ENCODE data around the gene PDLIM3. TPM values are rescaled to one million over a fixed set of nuclear protein-coding genes. Genes with fewer than 3 reads are reported as not detected.

Gene PDLIM3
- total RNA-seq, 1 donor, result 2.2 TPM

- Histone ChIP-seq H2AFZ (ENCODE audit: low read length) (no peak overlapping the region), H3K27me3 (ENCODE audit: insufficient read depth, low read length) (peaks cover 32% of the 10 kb centered on the region), H3K4me1 (ENCODE audit: insufficient read depth, low read length) (no peaks in the 10 kb centered on the region), H3K4me2 (ENCODE audit: insufficient read depth, low read length) (no peak overlapping the region), H3K36me3 (ENCODE audit: insufficient read depth, low read length) (no peaks in the 10 kb centered on the region), H3K9me3 (ENCODE audit: low read depth, low read length) (no peaks in the 10 kb centered on the region), H4K20me1 (ENCODE audit: insufficient read depth, low read length) (no peaks in the 10 kb centered on the region), H3K27ac (ENCODE audit: low read depth, low read length) (no peak overlapping the region), H3K79me2 (ENCODE audit: insufficient read depth, low read length) (no peaks in the 10 kb centered on the region), H3K4me3 (ENCODE audit: insufficient read depth, low read length) (no peak overlapping the region)
- no peak for TF ChIP-seq CTCF (IDR thresholded peaks at IDR 0.05; ENCODE audit: extremely low read depth, low read depth, low read length)
- no peak for DNase-seq (ENCODE audit: insufficient read length, low spot score, missing footprints)
Observed at GRCh38 chr4:185540040-185540439, 4.7 kb upstream of the PDLIM3 start.

- peak; percentile 72 for DNase-seq (ENCODE audit: insufficient read length, low spot score, missing footprints)
- Histone ChIP-seq H3K79me2 (ENCODE audit: insufficient read depth, low read length) (no peaks in the 10 kb centered on the region), H3K9me3 (ENCODE audit: low read depth, low read length) (no peaks in the 10 kb centered on the region), H3K27me3 (ENCODE audit: insufficient read depth, low read length) (peaks cover 36% of the 10 kb centered on the region), H3K4me1 (ENCODE audit: insufficient read depth, low read length) (peaks cover 5% of the 10 kb centered on the region), H3K4me3 (ENCODE audit: insufficient read depth, low read length) (no peak overlapping the region), H3K4me2 (ENCODE audit: insufficient read depth, low read length) (no peak overlapping the region), H4K20me1 (ENCODE audit: insufficient read depth, low read length) (no peaks in the 10 kb centered on the region), H2AFZ (ENCODE audit: low read length) (no peak overlapping the region), H3K27ac (ENCODE audit: low read depth, low read length) (no peak overlapping the region), H3K36me3 (ENCODE audit: insufficient read depth, low read length) (no peaks in the 10 kb centered on the region)
- TF ChIP-seq CTCF (IDR thresholded peaks at IDR 0.05; ENCODE audit: extremely low read depth, low read depth, low read length), result no peak
Observed at GRCh38 chr4:185538806-185539205, 3.5 kb upstream of the PDLIM3 start.

GRCh38 chr4:185536411-185536709 lies 1.1 kb upstream of the PDLIM3 start:
- Histone ChIP-seq H3K4me3 (ENCODE audit: insufficient read depth, low read length) (peak overlapping the region; percentile 78), H3K27ac (ENCODE audit: low read depth, low read length) (no peak overlapping the region), H4K20me1 (ENCODE audit: insufficient read depth, low read length) (no peaks in the 10 kb centered on the region), H3K4me2 (ENCODE audit: insufficient read depth, low read length) (peak overlapping the region; percentile 88), H2AFZ (ENCODE audit: low read length) (peak overlapping the region; percentile 27), H3K36me3 (ENCODE audit: insufficient read depth, low read length) (no peaks in the 10 kb centered on the region), H3K79me2 (ENCODE audit: insufficient read depth, low read length) (no peaks in the 10 kb centered on the region), H3K9me3 (ENCODE audit: low read depth, low read length) (no peaks in the 10 kb centered on the region), H3K4me1 (ENCODE audit: insufficient read depth, low read length) (peaks cover 5% of the 10 kb centered on the region), H3K27me3 (ENCODE audit: insufficient read depth, low read length) (peaks cover 36% of the 10 kb centered on the region)
- no peak for TF ChIP-seq CTCF (IDR thresholded peaks at IDR 0.05; ENCODE audit: extremely low read depth, low read depth, low read length)
- DNase-seq (ENCODE audit: insufficient read length, low spot score, missing footprints), result peak; percentile 89

- Histone ChIP-seq H3K36me3 (ENCODE audit: insufficient read depth, low read length) (no peaks in the 10 kb centered on the region), H3K79me2 (ENCODE audit: insufficient read depth, low read length) (no peaks in the 10 kb centered on the region), H3K27me3 (ENCODE audit: insufficient read depth, low read length) (peaks cover 31% of the 10 kb centered on the region), H4K20me1 (ENCODE audit: insufficient read depth, low read length) (no peaks in the 10 kb centered on the region), H3K9me3 (ENCODE audit: low read depth, low read length) (no peaks in the 10 kb centered on the region), H3K4me3 (ENCODE audit: insufficient read depth, low read length) (peak overlapping the region; percentile 78), H2AFZ (ENCODE audit: low read length) (peak overlapping the region; percentile 38), H3K27ac (ENCODE audit: low read depth, low read length) (no peak overlapping the region), H3K4me1 (ENCODE audit: insufficient read depth, low read length) (peaks cover 5% of the 10 kb centered on the region), H3K4me2 (ENCODE audit: insufficient read depth, low read length) (peak overlapping the region; percentile 88)
- peak; percentile 68 for DNase-seq (ENCODE audit: insufficient read length, low spot score, missing footprints)
- TF ChIP-seq CTCF (IDR thresholded peaks at IDR 0.05; ENCODE audit: extremely low read depth, low read depth, low read length), result no peak
Observed at GRCh38 chr4:185535612-185536410, 504 bp upstream of the PDLIM3 start.

All from osteoblast (primary cell).